ENCODE measurements around the gene ABCG4.

DNA sequence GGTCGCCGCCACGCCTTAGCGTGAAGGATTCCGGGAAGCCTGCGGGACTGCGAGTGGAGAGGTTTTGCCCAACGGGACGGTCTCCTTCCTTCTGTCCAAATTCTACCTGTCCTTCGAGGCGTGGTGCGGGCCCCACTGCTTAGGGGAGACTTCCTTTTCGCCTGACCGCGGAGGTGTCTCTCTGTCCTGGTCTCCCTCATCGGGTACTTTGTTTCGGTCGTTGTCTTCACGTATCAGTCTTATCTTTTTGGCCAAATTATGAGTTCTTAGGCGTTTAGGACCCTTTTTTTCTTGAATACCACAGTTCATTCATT is 27.1 kb upstream of the ABCG4 start:
- TF ChIP-seq, protein P1, sequence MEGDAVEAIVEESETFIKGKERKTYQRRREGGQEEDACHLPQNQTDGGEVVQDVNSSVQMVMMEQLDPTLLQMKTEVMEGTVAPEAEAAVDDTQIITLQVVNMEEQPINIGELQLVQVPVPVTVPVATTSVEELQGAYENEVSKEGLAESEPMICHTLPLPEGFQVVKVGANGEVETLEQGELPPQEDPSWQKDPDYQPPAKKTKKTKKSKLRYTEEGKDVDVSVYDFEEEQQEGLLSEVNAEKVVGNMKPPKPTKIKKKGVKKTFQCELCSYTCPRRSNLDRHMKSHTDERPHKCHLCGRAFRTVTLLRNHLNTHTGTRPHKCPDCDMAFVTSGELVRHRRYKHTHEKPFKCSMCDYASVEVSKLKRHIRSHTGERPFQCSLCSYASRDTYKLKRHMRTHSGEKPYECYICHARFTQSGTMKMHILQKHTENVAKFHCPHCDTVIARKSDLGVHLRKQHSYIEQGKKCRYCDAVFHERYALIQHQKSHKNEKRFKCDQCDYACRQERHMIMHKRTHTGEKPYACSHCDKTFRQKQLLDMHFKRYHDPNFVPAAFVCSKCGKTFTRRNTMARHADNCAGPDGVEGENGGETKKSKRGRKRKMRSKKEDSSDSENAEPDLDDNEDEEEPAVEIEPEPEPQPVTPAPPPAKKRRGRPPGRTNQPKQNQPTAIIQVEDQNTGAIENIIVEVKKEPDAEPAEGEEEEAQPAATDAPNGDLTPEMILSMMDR (IDR thresholded peaks at IDR 0.05; ENCODE audit: poor library complexity, severe bottlenecking) = no peak
- no peak for TF ChIP-seq EZH2 (IDR thresholded peaks at IDR 0.05; ENCODE audit: borderline replicate concordance, insufficient read depth, low read length, poor library complexity, severe bottlenecking)
- TF ChIP-seq SMC3 (conservative IDR thresholded peaks at IDR 0.05; ENCODE audit: poor library complexity) = peak; percentile 49
- no peak for TF ChIP-seq POLR2AphosphoS5 (IDR thresholded peaks at IDR 0.05)
- TF ChIP-seq RAD21 (conservative IDR thresholded peaks at IDR 0.05) = no peak
- TF ChIP-seq EP300 (conservative IDR thresholded peaks at IDR 0.05; ENCODE audit: poor library complexity, severe bottlenecking) = no peak
- TF ChIP-seq, protein P2, sequence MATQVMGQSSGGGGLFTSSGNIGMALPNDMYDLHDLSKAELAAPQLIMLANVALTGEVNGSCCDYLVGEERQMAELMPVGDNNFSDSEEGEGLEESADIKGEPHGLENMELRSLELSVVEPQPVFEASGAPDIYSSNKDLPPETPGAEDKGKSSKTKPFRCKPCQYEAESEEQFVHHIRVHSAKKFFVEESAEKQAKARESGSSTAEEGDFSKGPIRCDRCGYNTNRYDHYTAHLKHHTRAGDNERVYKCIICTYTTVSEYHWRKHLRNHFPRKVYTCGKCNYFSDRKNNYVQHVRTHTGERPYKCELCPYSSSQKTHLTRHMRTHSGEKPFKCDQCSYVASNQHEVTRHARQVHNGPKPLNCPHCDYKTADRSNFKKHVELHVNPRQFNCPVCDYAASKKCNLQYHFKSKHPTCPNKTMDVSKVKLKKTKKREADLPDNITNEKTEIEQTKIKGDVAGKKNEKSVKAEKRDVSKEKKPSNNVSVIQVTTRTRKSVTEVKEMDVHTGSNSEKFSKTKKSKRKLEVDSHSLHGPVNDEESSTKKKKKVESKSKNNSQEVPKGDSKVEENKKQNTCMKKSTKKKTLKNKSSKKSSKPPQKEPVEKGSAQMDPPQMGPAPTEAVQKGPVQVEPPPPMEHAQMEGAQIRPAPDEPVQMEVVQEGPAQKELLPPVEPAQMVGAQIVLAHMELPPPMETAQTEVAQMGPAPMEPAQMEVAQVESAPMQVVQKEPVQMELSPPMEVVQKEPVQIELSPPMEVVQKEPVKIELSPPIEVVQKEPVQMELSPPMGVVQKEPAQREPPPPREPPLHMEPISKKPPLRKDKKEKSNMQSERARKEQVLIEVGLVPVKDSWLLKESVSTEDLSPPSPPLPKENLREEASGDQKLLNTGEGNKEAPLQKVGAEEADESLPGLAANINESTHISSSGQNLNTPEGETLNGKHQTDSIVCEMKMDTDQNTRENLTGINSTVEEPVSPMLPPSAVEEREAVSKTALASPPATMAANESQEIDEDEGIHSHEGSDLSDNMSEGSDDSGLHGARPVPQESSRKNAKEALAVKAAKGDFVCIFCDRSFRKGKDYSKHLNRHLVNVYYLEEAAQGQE (IDR thresholded peaks at IDR 0.05; ENCODE audit: borderline replicate concordance) = no peak

Measured in neural cell (in vitro differentiated cells).